H1 (cell line): ENCODE measurements around the gene TDG. TPM values are rescaled to one million over a fixed set of nuclear protein-coding genes. Genes with fewer than 3 reads are reported as not detected.

ENCODE experiments used
- CTCF ChIA-PET: fragments of 300-600 bp; sonication (Branson Sonifier 250); formaldehyde crosslinking; loops from one replicate; lab custom pipeline; 2021; ENCODE audit not compliant: partially characterized antibody; lab: Charles Lee
- POLR2A ChIA-PET: fragments of 300-600 bp; sonication (Branson Sonifier 250); formaldehyde crosslinking; loops from one replicate; lab custom pipeline; 2021; ENCODE audit warnings: inconsistent platforms; ENCODE audit not compliant: partially characterized antibody; lab: Charles Lee
- DNase-seq, 2 experiments: peaks; one replicate each; pipeline versions ENCODE4 v3.0.0 to v3.0.0-alpha.2; 2010 to 2022; ENCODE audit warnings: low spot score in 2 of 2, low read depth in 1 of 2, mixed read lengths in 1 of 2
- FAIRE-seq: peaks from 2 replicates; lab custom pipeline; 2011; peaks lifted over from hg19 to GRCh38; lab: Jason Lieb, UNC
- H2AFZ ChIP-seq: 2 replicates; pipeline ENCODE4 v1.8.1; 2012; ENCODE audit warnings: low read length, inconsistent platforms
- H2AK5ac ChIP-seq: 2 replicates; pipeline ENCODE4 v1.6.1; 2013; ENCODE audit warnings: low read depth, low read length
- H2BK120ac ChIP-seq: replicated peaks from 2 replicates; pipeline ENCODE3; 2013; ENCODE audit warnings: low read depth, low read length, inconsistent platforms
- H2BK12ac ChIP-seq: 2 replicates; pipeline ENCODE4 v1.6.1; 2013; ENCODE audit warnings: low read depth, low read length
- H2BK15ac ChIP-seq: 2 replicates; pipeline ENCODE4 v1.6.1; 2013; ENCODE audit warnings: low read length
- H2BK20ac ChIP-seq: 2 replicates; pipeline ENCODE4 v1.6.1; 2013; ENCODE audit warnings: low read length
- H2BK5ac ChIP-seq: 2 replicates; pipeline ENCODE4 v1.6.1; 2013; ENCODE audit warnings: low read depth, low read length
- H3K14ac ChIP-seq: 2 replicates; pipeline ENCODE4 v1.6.1; 2013; ENCODE audit warnings: inconsistent platforms; ENCODE audit not compliant: insufficient read length
- H3K18ac ChIP-seq: 2 replicates; pipeline ENCODE4 v1.6.1; 2013; ENCODE audit warnings: low read length; ENCODE audit errors: extremely low read depth
- H3K23ac ChIP-seq: 2 replicates; pipeline ENCODE4 v1.6.1; 2013; ENCODE audit warnings: inconsistent platforms; ENCODE audit not compliant: insufficient read length
- H3K23me2 ChIP-seq: 2 replicates; pipeline ENCODE4 v1.6.1; 2013; ENCODE audit warnings: low read depth, low read length
- H3K27ac ChIP-seq: 2 replicates; pipeline ENCODE4 v1.6.1; 2011; ENCODE audit warnings: low read depth, low read length, inconsistent platforms
- H3K27me3 ChIP-seq, 4 experiments: replicated peaks in 1 of 4; 1 replicate in 1 of 4; 2 replicates in 3 of 4; pipeline versions ENCODE4 v1.6.1 to v1.8.1; 2011 to 2013; ENCODE audit warnings: low read length in 3 of 4, mild to moderate bottlenecking in 3 of 4, inconsistent platforms in 2 of 4, mixed read lengths in 2 of 4, moderate library complexity in 1 of 4; ENCODE audit not compliant: control insufficient read depth in 3 of 4, insufficient read depth in 3 of 4; ENCODE audit errors: extremely low read depth in 1 of 4
- H3K36me3 ChIP-seq, 4 experiments: 2 replicates each; pipeline versions ENCODE4 v1.6.1 to v1.8.1; 2011 to 2013; ENCODE audit warnings: mild to moderate bottlenecking in 4 of 4, low read length in 3 of 4, moderate library complexity in 2 of 4, control low read depth in 1 of 4, inconsistent platforms in 1 of 4; ENCODE audit not compliant: insufficient read depth in 4 of 4, control insufficient read depth in 2 of 4
- H3K4ac ChIP-seq: replicated peaks from 2 replicates; pipeline ENCODE3; 2013; ENCODE audit warnings: low read length, low read depth, mixed read lengths, inconsistent platforms; ENCODE audit not compliant: insufficient read length
- H3K4me1 ChIP-seq, 4 experiments: replicated peaks in 1 of 4; 1 replicate in 1 of 4; 2 replicates in 3 of 4; pipeline versions ENCODE4 v1.6.1 to v1.8.1; 2011 to 2013; ENCODE audit warnings: low read length in 3 of 4, inconsistent platforms in 2 of 4, mixed read lengths in 1 of 4; ENCODE audit not compliant: insufficient read depth in 4 of 4, control insufficient read depth in 3 of 4
- H3K4me2 ChIP-seq, 2 experiments: 2 replicates each; pipeline versions ENCODE4 v1.6.1 to v1.8.1; 2011 to 2013; ENCODE audit warnings: low read depth in 2 of 2, low read length in 2 of 2, control low read depth in 1 of 2, inconsistent platforms in 1 of 2, mild to moderate bottlenecking in 1 of 2; ENCODE audit not compliant: insufficient read depth in 1 of 2
- H3K4me3 ChIP-seq, 4 experiments: fragments of 200-600, 300-600 bp in 1 of 4; sonication (generic), shearing (Covaris generic), sonication (Bioruptor Twin) in 1 of 4; 2 replicates each; pipeline versions ENCODE4 v1.5.1 to v1.8.1; 2011 to 2016; ENCODE audit warnings: low read length in 4 of 4, low read depth in 3 of 4, control low read depth in 2 of 4, inconsistent platforms in 2 of 4, mild to moderate bottlenecking in 2 of 4, mixed read lengths in 1 of 4, moderate library complexity in 1 of 4; ENCODE audit not compliant: insufficient read depth in 2 of 4; ENCODE audit errors: extremely low read depth in 1 of 4
- H3K56ac ChIP-seq: replicated peaks from 2 replicates; pipeline ENCODE3; 2013; ENCODE audit warnings: low read depth, mild to moderate bottlenecking, mixed read lengths, low read length, inconsistent platforms; ENCODE audit not compliant: insufficient read length
- H3K79me1 ChIP-seq: 2 replicates; pipeline ENCODE4 v1.6.1; 2013; ENCODE audit warnings: low read depth, low read length, control low read depth
- H3K79me2 ChIP-seq, 2 experiments: 2 replicates each; pipeline versions ENCODE4 v1.6.1 to v1.8.1; 2012 to 2013; ENCODE audit warnings: low read length in 2 of 2, mild to moderate bottlenecking in 2 of 2, inconsistent platforms in 1 of 2; ENCODE audit not compliant: insufficient read depth in 2 of 2, control insufficient read depth in 1 of 2
- H3K9ac ChIP-seq, 4 experiments: replicated peaks in 1 of 4; 1 replicate in 1 of 4; 2 replicates in 3 of 4; pipeline versions ENCODE4 v1.6.1 to v1.8.1; 2011 to 2013; ENCODE audit warnings: low read depth in 3 of 4, low read length in 3 of 4, control low read depth in 2 of 4, mild to moderate bottlenecking in 2 of 4, moderate library complexity in 2 of 4, inconsistent platforms in 1 of 4; ENCODE audit errors: extremely low read depth in 1 of 4
- H3K9me3 ChIP-seq, 2 experiments: 2 replicates each; pipeline versions ENCODE4 v1.6.1 to v1.8.1; 2012 to 2013; ENCODE audit warnings: mild to moderate bottlenecking in 2 of 2, moderate library complexity in 2 of 2, control low read depth in 1 of 2, inconsistent platforms in 1 of 2, low read depth in 1 of 2, low read length in 1 of 2, mixed read lengths in 1 of 2; ENCODE audit not compliant: insufficient read depth in 2 of 2
- H4K20me1 ChIP-seq, 2 experiments: replicated peaks in 1 of 2; 2 replicates each; pipeline versions ENCODE3 to v1.8.1; 2011 to 2013; ENCODE audit warnings: inconsistent platforms in 2 of 2, low read length in 2 of 2, mild to moderate bottlenecking in 1 of 2; ENCODE audit not compliant: insufficient read depth in 2 of 2, control insufficient read depth in 1 of 2
- H4K5ac ChIP-seq: 2 replicates; pipeline ENCODE4 v1.6.1; 2013; ENCODE audit warnings: low read length, low read depth, mixed read lengths, inconsistent platforms; ENCODE audit not compliant: insufficient read length
- H4K8ac ChIP-seq: 2 replicates; pipeline ENCODE4 v1.8.0; 2013; ENCODE audit warnings: mild to moderate bottlenecking, moderate library complexity, low read length, inconsistent platforms; ENCODE audit not compliant: insufficient read depth; ENCODE audit errors: extremely low read depth
- H4K91ac ChIP-seq: replicated peaks from 2 replicates; pipeline ENCODE3; 2013; ENCODE audit warnings: low read length, mixed read lengths, inconsistent platforms; ENCODE audit not compliant: insufficient read length
- FOSL1 ChIP-seq: IDR thresholded peaks from 2 replicates; pipeline ENCODE4 v1.6.1; 2011; ENCODE audit warnings: mild to moderate bottlenecking, low read depth, low read length, moderate library complexity; ENCODE audit not compliant: insufficient read depth
- KDM5A ChIP-seq: fragments of 200-600 bp; IDR thresholded peaks from 2 replicates; pipeline ENCODE4 v1.7.1; 2012; ENCODE audit warnings: mild to moderate bottlenecking, low read length, inconsistent platforms, mixed read lengths
- RBBP5 ChIP-seq: IDR thresholded peaks from 2 replicates; pipeline ENCODE4 v1.7.1; 2012; ENCODE audit warnings: low read depth, mild to moderate bottlenecking, inconsistent platforms, low read length, moderate library complexity, borderline replicate concordance
- SAP30 ChIP-seq: fragments of 300-600 bp; sonication (generic); IDR thresholded peaks from 2 replicates; pipeline ENCODE4 v1.7.1; 2012; ENCODE audit warnings: low read length, moderate library complexity, mild to moderate bottlenecking, inconsistent platforms; ENCODE audit not compliant: insufficient read depth, insufficient replicate concordance
- WGBS, 2 experiments: shearing (Covaris generic) in 1 of 2; methylation state at CpG; one replicate each; pipeline versions ENCODE4 v1.1.6 to v1.1.7; 2013 to 2015; ENCODE audit warnings: low lambda C conversion rate in 2 of 2, mixed read lengths in 2 of 2, inconsistent platforms in 1 of 2, low coverage in 1 of 2, missing lambda C conversion rate in 1 of 2; ENCODE audit not compliant: insufficient replicate concordance in 2 of 2, insufficient coverage in 1 of 2, insufficient read length in 1 of 2; ENCODE audit errors: extremely low coverage in 1 of 2, missing lambda C conversion rate in 1 of 2; 5-methylcytosine and 5-hydroxymethylcytosine counted together
- polyA plus RNA-seq, 7 experiments: library from polyadenylated mRNA; depleted of rRNA in 3 of 7; stranded (reverse) in 5 of 7; unstranded in 2 of 7; fragments of >200 nt in 5 of 7; fragments of 200-250 nt in 2 of 7; gene quantifications; 1 replicate in 5 of 7; 2 replicates in 1 of 7; 4 replicates in 1 of 7; pipeline versions ENCODE4 v1.2.1 to v1.2.3, GENCODE V29; 2011 to 2013; ENCODE audit warnings: missing spikeins in 2 of 7, mixed read lengths in 2 of 7
- total RNA-seq: library from RNA; stranded (reverse); fragmentation: NEBNext Ultra II Directional; extraction: Animal tissue kit (Norgen Biotek cat#: 25700); gene quantifications from 2 replicates; pipeline ENCODE4 v1.2.1, GENCODE V29; 2021
- TF ChIP-seq, protein P1 (sequence below), 3 experiments: IDR thresholded peaks; 1 replicate in 2 of 3; 2 replicates in 1 of 3; pipeline versions ENCODE4 v1.5.1 to v1.6.1; 2011; ENCODE audit warnings: low read length in 3 of 3, mild to moderate bottlenecking in 3 of 3, inconsistent platforms in 2 of 3, low read depth in 1 of 3, moderate library complexity in 1 of 3; ENCODE audit not compliant: insufficient read depth in 1 of 3; ENCODE audit errors: control extremely low read depth in 1 of 3

TDG gene
- total and polyA plus RNA-seq, 2 of the 8 experiments (the other 6 are each of a cell fraction or from before 2014, with no cell fraction given) = 22.7 to 47.8 TPM

DNA sequence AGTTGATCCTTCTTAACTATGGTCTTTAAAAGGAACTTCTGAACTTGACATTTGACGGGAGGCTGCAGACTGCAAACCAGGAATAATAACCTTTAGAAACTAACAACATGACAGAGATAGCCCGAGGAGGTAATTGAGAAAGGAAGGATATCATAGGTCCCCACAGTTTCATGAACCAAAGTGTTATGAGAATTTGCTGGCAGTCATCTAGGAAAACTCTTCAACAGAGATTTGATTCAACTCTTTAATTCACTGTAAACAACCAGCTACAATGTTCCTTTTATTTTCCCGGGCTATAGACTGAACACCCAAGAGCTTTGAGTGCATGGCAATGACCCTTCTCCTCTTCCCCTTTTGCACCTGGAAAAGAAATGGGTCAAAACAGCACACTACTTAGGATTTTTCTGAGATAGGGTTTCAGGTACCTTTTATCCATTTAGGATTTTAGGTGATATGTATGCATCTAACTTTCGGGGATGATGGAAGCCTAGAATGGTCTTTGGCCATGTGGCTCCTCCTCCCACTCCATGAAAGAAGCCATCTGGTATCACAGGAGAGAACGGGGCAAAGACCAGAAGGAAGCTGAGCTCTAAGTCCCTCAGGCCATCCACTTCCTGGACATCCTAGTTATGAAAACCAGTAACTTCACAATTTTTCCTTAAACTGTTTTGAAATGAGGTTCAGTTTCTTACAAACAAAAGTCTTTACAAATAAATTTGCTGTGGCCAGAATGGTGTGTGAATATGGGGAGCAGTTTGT is 61.3 kb downstream of the TDG start:
- no peaks in the 10 kb centered on the region for H3K27me3 ChIP-seq
- no peaks in the 10 kb centered on the region for H4K20me1 ChIP-seq
- no peaks in the 10 kb centered on the region for H3K79me1 ChIP-seq
- H3K18ac ChIP-seq = no peak overlapping the region
- no peak overlapping the region for H3K9ac ChIP-seq
- no peak overlapping the region for H2BK20ac ChIP-seq
- no peak overlapping the region for H2AFZ ChIP-seq
- no peak overlapping the region for H2BK15ac ChIP-seq
- no peak overlapping the region for H3K4me3 ChIP-seq
- no peak for DNase-seq
- H4K8ac ChIP-seq = no peak overlapping the region
- H4K5ac ChIP-seq = no peak overlapping the region
- no peaks in the 10 kb centered on the region for H3K79me2 ChIP-seq
- H3K9me3 ChIP-seq = peaks cover 5 to 6% of the 10 kb centered on the region in 2 experiments; a peak in 3 of 4 replicates
- H4K91ac ChIP-seq = no peak overlapping the region
- no peak overlapping the region for H3K23ac ChIP-seq
- H2BK5ac ChIP-seq = no peak overlapping the region
- CTCF ChIA-PET = interaction anchor here (1.0 to 1.2 kb wide), 3 partner anchors 9 to 82 kb away, joined by 3 to 6 read pairs (median 4); no protein-coding TSS in a partner anchor
- no peaks in the 10 kb centered on the region for H3K4me1 ChIP-seq
- no peak for TF ChIP-seq SAP30
- no peak for TF ChIP-seq RBBP5
- TF ChIP-seq KDM5A = no peak
- TF ChIP-seq, protein P1, sequence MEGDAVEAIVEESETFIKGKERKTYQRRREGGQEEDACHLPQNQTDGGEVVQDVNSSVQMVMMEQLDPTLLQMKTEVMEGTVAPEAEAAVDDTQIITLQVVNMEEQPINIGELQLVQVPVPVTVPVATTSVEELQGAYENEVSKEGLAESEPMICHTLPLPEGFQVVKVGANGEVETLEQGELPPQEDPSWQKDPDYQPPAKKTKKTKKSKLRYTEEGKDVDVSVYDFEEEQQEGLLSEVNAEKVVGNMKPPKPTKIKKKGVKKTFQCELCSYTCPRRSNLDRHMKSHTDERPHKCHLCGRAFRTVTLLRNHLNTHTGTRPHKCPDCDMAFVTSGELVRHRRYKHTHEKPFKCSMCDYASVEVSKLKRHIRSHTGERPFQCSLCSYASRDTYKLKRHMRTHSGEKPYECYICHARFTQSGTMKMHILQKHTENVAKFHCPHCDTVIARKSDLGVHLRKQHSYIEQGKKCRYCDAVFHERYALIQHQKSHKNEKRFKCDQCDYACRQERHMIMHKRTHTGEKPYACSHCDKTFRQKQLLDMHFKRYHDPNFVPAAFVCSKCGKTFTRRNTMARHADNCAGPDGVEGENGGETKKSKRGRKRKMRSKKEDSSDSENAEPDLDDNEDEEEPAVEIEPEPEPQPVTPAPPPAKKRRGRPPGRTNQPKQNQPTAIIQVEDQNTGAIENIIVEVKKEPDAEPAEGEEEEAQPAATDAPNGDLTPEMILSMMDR (IDR thresholded peaks at IDR 0.05; ENCODE audit: control extremely low read depth in 1 of 3, insufficient read depth in 1 of 3, low read depth in 1 of 3, low read length in 3 of 3) = no peak
- TF ChIP-seq FOSL1 = no peak
- H3K4ac ChIP-seq = no peak overlapping the region
- FAIRE-seq = no peak
- no peak overlapping the region for H2BK12ac ChIP-seq
- 72% methylated on average over 5 of the region's 5 CpGs; no CpG with 5 or more reads in 1 of the 2 experiments for WGBS, 2 experiments
- H3K36me3 ChIP-seq = no peaks in the 10 kb centered on the region
- no peak overlapping the region for H3K56ac ChIP-seq
- H3K23me2 ChIP-seq = peaks cover 1% of the 10 kb centered on the region; the same call in 1 of the 2 replicates
- H3K14ac ChIP-seq = no peak overlapping the region
- H2BK120ac ChIP-seq = no peak overlapping the region
- H3K4me2 ChIP-seq = no peak overlapping the region
- POLR2A ChIA-PET = interaction anchor here (1.1 to 1.7 kb wide), 2 partner anchors 23 to 35 kb away, joined by 3 to 7 read pairs; partner anchors contain the start of gene GLT8D2
- no peak overlapping the region for H2AK5ac ChIP-seq
- H3K27ac ChIP-seq = no peak overlapping the region
